Endothelial cell of umbilical vein (primary cell): ENCODE data around the gene ZBTB21. TPM values are rescaled to one million over a fixed set of nuclear protein-coding genes. Genes with fewer than 3 reads are reported as not detected.
A peak's percentile ranks its signal among the peaks of the same experiment; 100 is the strongest.

Experiments used
- BruUV-seq: library from RNA; stranded (reverse); fragments of 400-500 nt; replicated peaks from 2 replicates; lab custom pipeline; 2021; lab: Mats Ljungman, UMichigan
- CTCF ChIA-PET: fragments of 300-600, 350-600 bp; sonication (Branson Sonifier 250); formaldehyde crosslinking; loops from one replicate; lab custom pipeline; 2021; ENCODE audit warnings: antibody characterized with exemption, inconsistent platforms; lab: Charles Lee
- POLR2A ChIA-PET: fragments of 300-600, 350-600 bp; sonication (Branson Sonifier 250); formaldehyde crosslinking; loops from one replicate; lab custom pipeline; 2021; ENCODE audit warnings: antibody characterized with exemption, inconsistent platforms; lab: Charles Lee
- DNase-seq: peaks from one replicate; pipeline ENCODE4 v3.0.0-alpha.2; 2011; ENCODE audit warnings: low read depth, low spot score
- FAIRE-seq: peaks from 2 replicates; lab custom pipeline; 2011; peaks lifted over from hg19 to GRCh38; lab: Jason Lieb, UNC
- H2AFZ ChIP-seq: 2 replicates; pipeline ENCODE4 v1.6.0; 2012; ENCODE audit warnings: low read depth, low read length, control low read depth, inconsistent platforms
- H3K27ac ChIP-seq: 2 replicates; pipeline ENCODE4 v1.5.1; 2011; ENCODE audit warnings: low read depth, mild to moderate bottlenecking, control low read depth, low read length, moderate library complexity; ENCODE audit not compliant: insufficient read depth
- H3K27me3 ChIP-seq, 2 experiments: 2 replicates each; pipeline versions ENCODE4 v1.6.0 to v1.6.1; 2011; ENCODE audit warnings: low read length in 2 of 2, mixed read lengths in 1 of 2; ENCODE audit not compliant: control insufficient read depth in 2 of 2, insufficient read depth in 2 of 2
- H3K36me3 ChIP-seq, 2 experiments: 2 replicates in 1 of 2; 3 replicates in 1 of 2; pipeline ENCODE4 v1.5.1; 2011; ENCODE audit warnings: low read length in 2 of 2, mild to moderate bottlenecking in 1 of 2, moderate library complexity in 1 of 2; ENCODE audit not compliant: control insufficient read depth in 2 of 2, insufficient read depth in 2 of 2; ENCODE audit errors: extremely low read depth in 1 of 2
- H3K4me1 ChIP-seq: 3 replicates; pipeline ENCODE4 v1.5.1; 2011; ENCODE audit warnings: mild to moderate bottlenecking, low read length; ENCODE audit not compliant: control insufficient read depth, insufficient read depth; ENCODE audit errors: extremely low read depth
- H3K4me2 ChIP-seq: 2 replicates; pipeline ENCODE4 v1.6.1; 2011; ENCODE audit warnings: low read length, control low read depth, mixed read lengths; ENCODE audit not compliant: insufficient read depth
- H3K4me3 ChIP-seq, 3 experiments: fragments of 200-600 bp in 1 of 3; sonication (generic), shearing (Covaris generic) in 1 of 3; replicated peaks in 1 of 3; 2 replicates each; pipeline ENCODE4 v1.5.1; 2011 to 2016; ENCODE audit warnings: control low read depth in 3 of 3, low read length in 3 of 3, mild to moderate bottlenecking in 2 of 3, inconsistent platforms in 1 of 3, low read depth in 1 of 3, moderate library complexity in 1 of 3; ENCODE audit not compliant: insufficient read depth in 1 of 3
- H3K79me2 ChIP-seq: 2 replicates; pipeline ENCODE4 v1.6.0; 2012; ENCODE audit warnings: low read length, inconsistent platforms; ENCODE audit not compliant: control insufficient read depth, insufficient read depth
- H3K9ac ChIP-seq: replicated peaks from 2 replicates; pipeline ENCODE3; 2011; ENCODE audit warnings: low read length, control low read depth; ENCODE audit not compliant: insufficient read depth; ENCODE audit errors: extremely low read depth
- H3K9me1 ChIP-seq: replicated peaks from 3 replicates; pipeline ENCODE4 v1.6.0; 2011; ENCODE audit warnings: mild to moderate bottlenecking, low read length; ENCODE audit not compliant: control insufficient read depth, insufficient read depth; ENCODE audit errors: extremely low read depth
- H3K9me3 ChIP-seq: replicated peaks from 2 replicates; pipeline ENCODE4 v1.5.1; 2012; ENCODE audit warnings: low read length, inconsistent platforms; ENCODE audit not compliant: control insufficient read depth, insufficient read depth
- H4K20me1 ChIP-seq: replicated peaks from 2 replicates; pipeline ENCODE3; 2011; ENCODE audit warnings: mild to moderate bottlenecking, low read length; ENCODE audit not compliant: control insufficient read depth, insufficient read depth; ENCODE audit errors: extremely low read depth
- EZH2 ChIP-seq: IDR thresholded peaks from 2 replicates; pipeline ENCODE4 v1.6.1; 2012; ENCODE audit warnings: borderline replicate concordance, low read depth, mild to moderate bottlenecking, moderate library complexity, low read length, inconsistent platforms; ENCODE audit not compliant: severe bottlenecking
- GATA2 ChIP-seq: IDR thresholded peaks from 2 replicates; pipeline ENCODE4 v1.7.0; 2011; ENCODE audit warnings: low read depth, mild to moderate bottlenecking, moderate library complexity, mixed read lengths, low read length; ENCODE audit not compliant: insufficient read length, insufficient read depth
- POLR2A ChIP-seq: IDR thresholded peaks from 2 replicates; pipeline ENCODE4 v1.6.1; 2012; ENCODE audit warnings: low read depth, mild to moderate bottlenecking, control low read depth, low read length
- dilution Hi-C: fragments of 300-500 bp; cut with MboI; formaldehyde crosslinking; loops from one replicate; pipeline ENCODE4 v1.15.0; 2019; ENCODE audit warnings: low sequenced_read_pairs; ENCODE audit not compliant: extremely low pct_ligation_motif_present
- intact Hi-C: fragments of 100-400 bp; cut with micrococcal nuclease; formaldehyde crosslinking; loops from one replicate; pipeline ENCODE4 v1.10.0; 2022
- polyA plus RNA-seq, 4 experiments: library from polyadenylated mRNA; depleted of rRNA in 3 of 4; stranded (reverse) in 3 of 4; unstranded in 1 of 4; fragments of >200 nt; gene quantifications; 2 replicates each; pipeline versions ENCODE4 v1.2.1 to v1.2.3, GENCODE V29; 2011 to 2012; ENCODE audit warnings: missing spikeins in 1 of 4
- total RNA-seq: library from RNA; stranded (reverse); gene quantifications from 2 replicates; pipeline ENCODE4 v1.2.3, GENCODE V29; 2021

Gene ZBTB21
- total and polyA plus RNA-seq, 2 donors (not counting 3 experiments of a cell fraction or from before 2014, with no cell fraction given): 2.8 to 12.4 TPM

- H3K9ac ChIP-seq: no peak overlapping the region
- no peak for FAIRE-seq
- intact Hi-C loops: no loop called here
- H3K9me3 ChIP-seq: no peaks in the 10 kb centered on the region
- H3K9me1 ChIP-seq: no peaks in the 10 kb centered on the region
- dilution Hi-C loops: no loop called here
- no peak overlapping the region for H3K4me3 ChIP-seq
- no peak overlapping the region for H2AFZ ChIP-seq
- TF ChIP-seq GATA2 (peak; percentile 27), EZH2 (no peak)
- peaks cover 11% of the 10 kb centered on the region for H3K4me1 ChIP-seq
- H4K20me1 ChIP-seq: no peaks in the 10 kb centered on the region
- DNase-seq: no peak
- ChIA-PET POLR2A (no interaction called here), CTCF (interaction anchor here (1.0 kb wide), 2 partner anchors 33 to 151 kb away, joined by 3 read pairs; no protein-coding TSS in a partner anchor)
- H3K27ac ChIP-seq: no peak overlapping the region
- H3K79me2 ChIP-seq: no peaks in the 10 kb centered on the region
- no peak overlapping the region for H3K4me2 ChIP-seq
- no peaks in the 10 kb centered on the region for H3K36me3 ChIP-seq
- no peaks in the 10 kb centered on the region for H3K27me3 ChIP-seq
- no TSS peak for BruUV-seq
Observed at GRCh38 chr21:41966041-41966833, 43.9 kb downstream of the ZBTB21 start.

GRCh38 chr21:41965461-41966013 lies 44.6 kb downstream of the ZBTB21 start:
- no peak overlapping the region for H3K4me3 ChIP-seq
- no peak for FAIRE-seq
- H3K9ac ChIP-seq: no peak overlapping the region
- BruUV-seq: no TSS peak
- H3K4me2 ChIP-seq: no peak overlapping the region
- H3K4me1 ChIP-seq: peaks cover 18% of the 10 kb centered on the region
- intact Hi-C loops (no loop called here), dilution Hi-C loops (no loop called here)
- TF ChIP-seq EZH2: no peak
- no peak for TF ChIP-seq POLR2A
- no peaks in the 10 kb centered on the region for H3K9me3 ChIP-seq
- no peaks in the 10 kb centered on the region for H3K27me3 ChIP-seq
- H2AFZ ChIP-seq: no peak overlapping the region
- H3K9me1 ChIP-seq: no peaks in the 10 kb centered on the region
- POLR2A ChIA-PET: no interaction called here
- no peaks in the 10 kb centered on the region for H4K20me1 ChIP-seq
- no peak overlapping the region for H3K27ac ChIP-seq
- H3K36me3 ChIP-seq: no peaks in the 10 kb centered on the region
- DNase-seq: no peak
- no peaks in the 10 kb centered on the region for H3K79me2 ChIP-seq
- CTCF ChIA-PET: no interaction called here
